Endothelial cell (in vitro differentiated cells): ENCODE data around the gene ZIC1. TPM values are rescaled to one million over a fixed set of nuclear protein-coding genes. Genes with fewer than 3 reads are reported as not detected.

Source experiments
- DNase-seq: peaks from one replicate; pipeline ENCODE4 v3.0.0; 2021; ENCODE audit warnings: low spot score
- H3K27ac Mint-ChIP-seq: one replicate; pipeline ENCODE4 v1.8.0; 2021; ENCODE audit warnings: mixed read lengths, inconsistent platforms; ENCODE audit not compliant: unreplicated experiment
- H3K27me3 Mint-ChIP-seq: one replicate; pipeline ENCODE4 v1.8.0; 2021; ENCODE audit warnings: mild to moderate bottlenecking, moderate library complexity, mixed read lengths, inconsistent platforms; ENCODE audit not compliant: unreplicated experiment
- H3K36me3 Mint-ChIP-seq: one replicate; pipeline ENCODE4 v1.8.0; 2021; ENCODE audit warnings: mild to moderate bottlenecking, low read depth, mixed read lengths, inconsistent platforms; ENCODE audit not compliant: unreplicated experiment
- H3K4me1 Mint-ChIP-seq: one replicate; pipeline ENCODE4 v1.8.0; 2021; ENCODE audit warnings: mild to moderate bottlenecking, mixed read lengths, inconsistent platforms; ENCODE audit not compliant: unreplicated experiment
- H3K4me3 Mint-ChIP-seq: one replicate; pipeline ENCODE4 v1.8.0; 2021; ENCODE audit warnings: mild to moderate bottlenecking, mixed read lengths, inconsistent platforms; ENCODE audit not compliant: unreplicated experiment
- H3K9me3 Mint-ChIP-seq: one replicate; pipeline ENCODE4 v1.8.0; 2021; ENCODE audit warnings: mixed read lengths, inconsistent platforms; ENCODE audit not compliant: unreplicated experiment
- CTCF ChIP-seq: fragments of 200-600 bp; sonication (generic); IDR thresholded peaks from one replicate; pipeline ENCODE4 v1.5.0; 2021; ENCODE audit warnings: antibody characterized with exemption; ENCODE audit not compliant: unreplicated experiment
- total RNA-seq: library from RNA; stranded (reverse); fragmentation: NEBNext Ultra II Directional; extraction: Animal tissue kit (Norgen Biotek cat#: 25700); gene quantifications from one replicate; pipeline ENCODE4 v1.2.1, GENCODE V29; 2021; ENCODE audit not compliant: unreplicated experiment

The ZIC1 gene
- total RNA-seq, 1 donor from 2014 or later, result 4.1 TPM

- Mint-ChIP-seq H3K27me3 (peaks cover 3% of the 10 kb centered on the region), H3K27ac (no peak overlapping the region), H3K4me3 (no peak overlapping the region), H3K4me1 (peaks cover 7% of the 10 kb centered on the region), H3K9me3 (no peaks in the 10 kb centered on the region), H3K36me3 (no peaks in the 10 kb centered on the region)
- no peak for DNase-seq
- TF ChIP-seq CTCF, result no peak
These were observed 19.6 kb downstream of the ZIC1 start for GRCh38 chr3:147428754-147429153.

GRCh38 chr3:147431751-147432150, 22.6 kb downstream of the ZIC1 start:
- no peaks in the 10 kb centered on the region for H3K36me3 Mint-ChIP-seq
- no peaks in the 10 kb centered on the region for H3K9me3 Mint-ChIP-seq
- TF ChIP-seq CTCF, result no peak
- peaks cover 1% of the 10 kb centered on the region for H3K27me3 Mint-ChIP-seq
- no peak for DNase-seq
- H3K4me3 Mint-ChIP-seq, result no peak overlapping the region
- H3K4me1 Mint-ChIP-seq, result no peaks in the 10 kb centered on the region
- H3K27ac Mint-ChIP-seq, result no peak overlapping the region

DNA sequence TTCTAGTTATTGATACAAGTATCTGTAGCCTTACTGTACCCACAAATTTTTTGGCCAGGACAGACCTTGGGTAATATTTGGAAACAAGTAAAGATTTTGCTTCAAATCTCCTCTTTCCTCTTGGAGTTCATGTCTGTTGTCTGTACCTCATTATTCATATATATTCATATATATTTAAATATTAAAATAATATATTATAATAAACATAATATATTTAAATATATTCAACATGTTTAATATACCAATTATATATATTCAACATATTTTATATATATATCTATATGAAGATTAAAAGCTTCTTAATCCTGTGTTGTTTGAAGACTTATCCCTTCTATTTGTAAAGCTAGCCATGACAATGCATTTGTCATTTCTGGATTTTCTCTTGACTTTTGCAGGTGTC, 38.1 kb downstream of the ZIC1 start:
- DNase-seq, result no peak
- Mint-ChIP-seq H3K27me3 (no peaks in the 10 kb centered on the region), H3K27ac (no peak overlapping the region), H3K9me3 (no peaks in the 10 kb centered on the region), H3K4me3 (no peak overlapping the region), H3K4me1 (no peaks in the 10 kb centered on the region), H3K36me3 (no peaks in the 10 kb centered on the region)
- no peak for TF ChIP-seq CTCF

DNA sequence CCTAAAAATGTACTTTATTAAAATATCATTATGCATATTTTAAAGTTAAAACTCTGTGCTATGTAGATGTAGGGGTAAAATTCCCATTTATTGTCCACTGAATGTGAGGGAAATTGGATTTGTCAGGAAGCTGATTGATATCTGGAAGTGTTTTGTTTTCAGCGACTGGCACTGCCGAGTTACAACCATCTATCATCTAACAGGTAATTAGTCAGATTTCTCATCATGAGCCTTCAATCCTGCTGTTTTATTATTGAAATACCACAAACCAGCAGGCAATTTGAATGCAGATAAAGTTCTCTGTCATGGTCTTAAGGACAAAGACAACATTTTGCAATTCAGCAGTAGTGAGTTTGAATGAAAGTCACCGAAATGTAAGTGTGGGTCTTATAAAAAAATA, 40.5 kb downstream of the ZIC1 start:
- H3K4me1 Mint-ChIP-seq, result no peaks in the 10 kb centered on the region
- H3K27me3 Mint-ChIP-seq, result peaks cover 1% of the 10 kb centered on the region
- H3K4me3 Mint-ChIP-seq, result no peak overlapping the region
- no peaks in the 10 kb centered on the region for H3K36me3 Mint-ChIP-seq
- no peak for DNase-seq
- TF ChIP-seq CTCF, result no peak
- no peak overlapping the region for H3K27ac Mint-ChIP-seq
- no peaks in the 10 kb centered on the region for H3K9me3 Mint-ChIP-seq

GRCh38 chr3:147458995-147459704, 50.0 kb downstream of the ZIC1 start:
- no peaks in the 10 kb centered on the region for H3K36me3 Mint-ChIP-seq
- H3K4me3 Mint-ChIP-seq, result no peak overlapping the region
- no peak overlapping the region for H3K27ac Mint-ChIP-seq
- H3K27me3 Mint-ChIP-seq, result no peaks in the 10 kb centered on the region
- TF ChIP-seq CTCF, result no peak
- no peaks in the 10 kb centered on the region for H3K4me1 Mint-ChIP-seq
- H3K9me3 Mint-ChIP-seq, result no peaks in the 10 kb centered on the region
- no peak for DNase-seq
